Osteoblast (primary cell): ENCODE measurements around the gene TIMM10B. TPM values are rescaled to one million over a fixed set of nuclear protein-coding genes. Genes with fewer than 3 reads are reported as not detected.

Experiments
- DNase-seq: peaks from one replicate; pipeline ENCODE4 v3.0.0; 2011; ENCODE audit warnings: low spot score, mixed read lengths; ENCODE audit not compliant: insufficient read length; ENCODE audit errors: missing footprints
- H2AFZ ChIP-seq: 2 replicates; pipeline ENCODE4 v1.6.0; 2011; ENCODE audit warnings: mild to moderate bottlenecking, low read length
- H3K27ac ChIP-seq: 2 replicates; pipeline ENCODE4 v1.5.1; 2011; ENCODE audit warnings: mild to moderate bottlenecking, low read depth, low read length, moderate library complexity
- H3K27me3 ChIP-seq: 2 replicates; pipeline ENCODE4 v1.6.0; 2012; ENCODE audit warnings: mild to moderate bottlenecking, control low read depth, inconsistent platforms, low read length, moderate library complexity; ENCODE audit not compliant: insufficient read depth
- H3K36me3 ChIP-seq: 2 replicates; pipeline ENCODE4 v1.5.1; 2011; ENCODE audit warnings: mild to moderate bottlenecking, low read length, control low read depth, moderate library complexity; ENCODE audit not compliant: insufficient read depth
- H3K4me1 ChIP-seq: 2 replicates; pipeline ENCODE4 v1.5.1; 2011; ENCODE audit warnings: mild to moderate bottlenecking, low read length, control low read depth, moderate library complexity; ENCODE audit not compliant: insufficient read depth
- H3K4me2 ChIP-seq: 2 replicates; pipeline ENCODE4 v1.6.0; 2011; ENCODE audit warnings: mild to moderate bottlenecking, low read length; ENCODE audit not compliant: insufficient read depth
- H3K4me3 ChIP-seq: fragments of 200-600 bp; sonication (generic); 3 replicates; pipeline ENCODE4 v1.5.1; 2012; ENCODE audit warnings: mild to moderate bottlenecking, low read length, inconsistent platforms; ENCODE audit not compliant: insufficient read depth
- H3K79me2 ChIP-seq: 2 replicates; pipeline ENCODE4 v1.6.0; 2012; ENCODE audit warnings: mild to moderate bottlenecking, low read length, control low read depth, inconsistent platforms; ENCODE audit not compliant: insufficient read depth
- H3K9me3 ChIP-seq: 2 replicates; pipeline ENCODE4 v1.5.1; 2011; ENCODE audit warnings: low read depth, low read length, control low read depth
- H4K20me1 ChIP-seq: 2 replicates; pipeline ENCODE4 v1.6.0; 2012; ENCODE audit warnings: mild to moderate bottlenecking, low read length, control low read depth; ENCODE audit not compliant: insufficient read depth
- total RNA-seq: library from RNA; depleted of rRNA; stranded (reverse); fragments of >200 nt; gene quantifications from 2 replicates; pipeline ENCODE4 v1.2.3, GENCODE V29; 2012
- TF ChIP-seq, protein P1 (sequence below): IDR thresholded peaks from 2 replicates; pipeline ENCODE4 v1.5.1; 2011; ENCODE audit warnings: mild to moderate bottlenecking, low read depth, low read length, moderate library complexity; ENCODE audit errors: extremely low read depth

TIMM10B gene
- total RNA-seq, 1 donor = 55.4 TPM

- DNase-seq = no peak
- Histone ChIP-seq H3K9me3 (no peaks in the 10 kb centered on the region), H3K27ac (peak overlapping the region; percentile 97), H3K4me2 (peak overlapping the region; percentile 94), H3K4me1 (peaks cover 25% of the 10 kb centered on the region), H2AFZ (no peak overlapping the region), H3K79me2 (peaks cover 75% of the 10 kb centered on the region), H3K4me3 (peak overlapping the region; percentile 99), H3K36me3 (peaks cover 69% of the 10 kb centered on the region), H4K20me1 (peaks cover 34% of the 10 kb centered on the region), H3K27me3 (no peaks in the 10 kb centered on the region)
- TF ChIP-seq, protein P1, sequence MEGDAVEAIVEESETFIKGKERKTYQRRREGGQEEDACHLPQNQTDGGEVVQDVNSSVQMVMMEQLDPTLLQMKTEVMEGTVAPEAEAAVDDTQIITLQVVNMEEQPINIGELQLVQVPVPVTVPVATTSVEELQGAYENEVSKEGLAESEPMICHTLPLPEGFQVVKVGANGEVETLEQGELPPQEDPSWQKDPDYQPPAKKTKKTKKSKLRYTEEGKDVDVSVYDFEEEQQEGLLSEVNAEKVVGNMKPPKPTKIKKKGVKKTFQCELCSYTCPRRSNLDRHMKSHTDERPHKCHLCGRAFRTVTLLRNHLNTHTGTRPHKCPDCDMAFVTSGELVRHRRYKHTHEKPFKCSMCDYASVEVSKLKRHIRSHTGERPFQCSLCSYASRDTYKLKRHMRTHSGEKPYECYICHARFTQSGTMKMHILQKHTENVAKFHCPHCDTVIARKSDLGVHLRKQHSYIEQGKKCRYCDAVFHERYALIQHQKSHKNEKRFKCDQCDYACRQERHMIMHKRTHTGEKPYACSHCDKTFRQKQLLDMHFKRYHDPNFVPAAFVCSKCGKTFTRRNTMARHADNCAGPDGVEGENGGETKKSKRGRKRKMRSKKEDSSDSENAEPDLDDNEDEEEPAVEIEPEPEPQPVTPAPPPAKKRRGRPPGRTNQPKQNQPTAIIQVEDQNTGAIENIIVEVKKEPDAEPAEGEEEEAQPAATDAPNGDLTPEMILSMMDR = no peak
Observed at GRCh38 chr11:6482441-6482840, 1.1 kb downstream of the TIMM10B start.

GRCh38 chr11:6483015-6483414, 1.7 kb downstream of the TIMM10B start:
- H3K4me2 ChIP-seq = peak overlapping the region; percentile 94
- no peaks in the 10 kb centered on the region for H3K27me3 ChIP-seq
- peaks cover 75% of the 10 kb centered on the region for H3K79me2 ChIP-seq
- peaks cover 31% of the 10 kb centered on the region for H4K20me1 ChIP-seq
- TF ChIP-seq, protein P1 = no peak
- H3K9me3 ChIP-seq = no peaks in the 10 kb centered on the region
- H3K4me1 ChIP-seq = peaks cover 25% of the 10 kb centered on the region
- DNase-seq = no peak
- no peak overlapping the region for H2AFZ ChIP-seq
- H3K27ac ChIP-seq = peak overlapping the region; percentile 97
- no peak overlapping the region for H3K4me3 ChIP-seq
- H3K36me3 ChIP-seq = peaks cover 67% of the 10 kb centered on the region

- Histone ChIP-seq H3K9me3 (no peaks in the 10 kb centered on the region), H3K4me2 (no peak overlapping the region), H3K79me2 (peaks cover 50% of the 10 kb centered on the region), H3K36me3 (peaks cover 52% of the 10 kb centered on the region), H3K27ac (no peak overlapping the region), H2AFZ (no peak overlapping the region), H3K4me3 (no peak overlapping the region), H3K4me1 (peaks cover 14% of the 10 kb centered on the region), H3K27me3 (no peaks in the 10 kb centered on the region), H4K20me1 (peaks cover 16% of the 10 kb centered on the region)
- TF ChIP-seq, protein P1 = no peak
- no peak for DNase-seq
Observed at GRCh38 chr11:6485661-6486060, 4.4 kb downstream of the TIMM10B start.

GRCh38 chr11:6486256-6486655, 5.0 kb downstream of the TIMM10B start:
- Histone ChIP-seq H2AFZ (no peak overlapping the region), H3K9me3 (no peaks in the 10 kb centered on the region), H3K4me3 (no peak overlapping the region), H3K27me3 (no peaks in the 10 kb centered on the region), H4K20me1 (peaks cover 16% of the 10 kb centered on the region), H3K36me3 (peaks cover 52% of the 10 kb centered on the region), H3K27ac (no peak overlapping the region), H3K4me1 (peaks cover 12% of the 10 kb centered on the region), H3K4me2 (no peak overlapping the region), H3K79me2 (peaks cover 45% of the 10 kb centered on the region)
- TF ChIP-seq, protein P1 = no peak
- DNase-seq = no peak
